Measurements from ENCODE around the gene LINS1.
"Not testable (repeated sequence)": the region's sequence is repeated elsewhere in the genome, so short reads cannot be mapped to it uniquely, and the experiment has no call there.

The LINS1 gene

GRCh38 chr15:100601617-100602063, 344 bp downstream of the LINS1 start:
- DNase-seq: peak in 1 of 2 experiments; percentile 47

GRCh38 chr15:100601163-100601562, 821 bp downstream of the LINS1 start:
- DNase-seq: peak; percentile 24 to 43

GRCh38 chr15:100598655-100599054, 3.3 kb downstream of the LINS1 start:
- no peak for DNase-seq

DNA sequence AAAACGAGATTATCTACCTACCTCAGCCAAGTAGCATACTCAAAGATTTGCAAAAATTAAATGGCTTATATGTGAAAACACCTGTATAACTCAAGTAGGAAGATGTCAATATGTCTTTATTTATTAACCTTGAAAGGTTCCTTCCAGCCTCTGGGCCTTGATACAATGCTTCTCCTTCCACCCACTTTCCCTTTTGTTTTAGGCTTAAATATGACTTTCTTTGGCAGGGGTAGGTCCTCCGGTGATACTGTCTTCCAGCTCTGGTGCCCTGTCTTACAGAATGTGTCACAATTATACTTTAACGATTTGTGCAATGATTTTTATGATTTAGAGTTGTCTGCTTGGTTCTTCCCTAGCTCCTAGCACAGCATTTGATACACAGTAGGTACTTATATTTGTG, 4.1 kb downstream of the LINS1 start:
- no peak for DNase-seq

DNA sequence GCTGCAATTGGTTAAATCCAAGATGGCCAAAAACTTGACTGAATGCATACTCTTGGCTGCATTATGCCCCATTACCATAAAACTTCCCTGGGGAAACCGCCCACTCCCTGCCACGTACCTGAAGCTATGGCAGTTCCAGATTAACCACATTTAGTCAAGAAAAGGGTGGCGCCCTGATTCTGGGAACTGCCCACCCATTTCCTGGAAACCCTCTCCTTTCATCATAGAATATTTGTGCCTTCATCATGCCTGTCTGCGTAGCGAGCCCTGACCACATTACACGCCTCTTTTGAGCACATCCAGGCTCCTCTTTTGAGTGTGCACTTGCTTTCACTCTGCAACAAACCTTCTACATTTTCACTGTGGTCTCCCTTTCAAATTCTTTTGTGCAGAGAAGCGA, 5.2 kb downstream of the LINS1 start:
- DNase-seq: no peak

DNA sequence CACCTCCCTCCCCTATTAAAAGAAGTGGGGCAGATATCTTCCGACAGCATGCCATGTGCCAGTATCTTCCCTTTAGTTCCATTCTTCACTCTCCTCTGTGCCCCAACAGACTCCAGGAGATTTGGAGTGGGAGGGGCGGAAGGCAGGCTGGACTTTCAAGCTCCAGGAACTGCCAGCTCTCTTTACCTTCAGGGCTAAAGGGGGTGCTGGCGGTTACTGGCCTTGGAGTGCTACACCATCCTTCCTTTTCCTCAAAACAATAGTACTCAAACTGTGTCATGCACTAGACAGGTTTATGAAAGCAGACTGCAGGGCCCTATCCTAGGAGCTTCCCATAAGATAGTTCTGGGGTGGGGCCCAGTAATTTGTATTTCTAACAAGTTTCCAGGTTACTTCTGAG, 6.0 kb downstream of the LINS1 start:
- no peak for DNase-seq

- no peak for DNase-seq
Measured at GRCh38 chr15:100593431-100593830, 8.6 kb downstream of the LINS1 start.

GRCh38 chr15:100592898-100593297, 9.1 kb downstream of the LINS1 start:
- DNase-seq: no peak

- no peak for DNase-seq
Measured at GRCh38 chr15:100591835-100592234, 10.1 kb downstream of the LINS1 start.

GRCh38 chr15:100591163-100591562, 10.8 kb downstream of the LINS1 start:
- DNase-seq: not testable (repeated sequence)

DNA sequence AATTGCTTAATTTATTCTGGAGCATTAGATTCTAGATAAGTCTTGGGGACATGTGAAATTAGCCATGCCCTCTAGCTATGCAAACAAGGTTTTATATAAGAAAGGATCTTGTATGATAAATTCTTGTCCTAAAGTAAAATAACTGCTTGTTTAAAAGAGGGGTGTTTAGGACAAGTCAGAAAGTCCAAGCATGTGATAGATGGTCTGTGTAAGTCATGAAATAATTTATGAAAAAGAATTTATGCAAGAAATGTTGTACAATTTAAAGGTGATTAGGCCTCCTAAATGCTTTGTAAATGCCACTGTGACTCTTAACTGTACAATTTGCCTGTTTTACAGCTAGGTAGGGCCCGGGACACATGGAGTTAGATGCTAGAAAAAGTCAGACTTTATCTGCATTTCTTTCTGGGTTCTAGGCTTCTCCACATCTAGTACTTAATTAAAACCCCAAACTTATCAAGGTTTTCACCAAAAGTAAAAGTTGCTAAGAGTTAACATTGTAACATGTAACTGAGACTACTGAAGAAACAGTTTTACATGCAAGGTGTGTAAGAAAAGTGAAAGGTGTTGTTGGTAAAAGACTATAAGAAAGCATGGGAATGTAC, 13.2 kb downstream of the LINS1 start:
- peak in 1 of 2 experiments; percentile 19 for DNase-seq

DNA sequence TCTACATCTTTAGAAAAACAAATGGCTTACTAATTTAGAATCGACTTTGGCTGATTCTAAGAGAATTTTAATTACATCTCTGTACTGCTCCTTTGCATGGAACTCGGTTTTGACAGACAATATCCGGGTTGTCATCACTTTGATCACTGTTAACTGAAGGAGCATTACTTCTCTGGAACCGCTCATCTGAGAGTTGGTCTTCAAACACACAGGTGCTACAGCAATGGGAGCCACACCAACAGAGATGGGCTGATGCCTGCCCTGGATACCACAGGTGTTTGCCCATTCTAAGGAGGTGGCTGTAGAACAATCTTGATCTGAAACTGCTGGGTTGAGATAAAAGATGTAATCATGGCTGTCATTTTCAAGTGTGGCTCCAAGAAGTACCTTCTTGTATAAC, 21.6 kb downstream of the LINS1 start:
- DNase-seq: no peak

GRCh38 chr15:100573526-100573925, 28.5 kb downstream of the LINS1 start:
- DNase-seq: no peak

DNA sequence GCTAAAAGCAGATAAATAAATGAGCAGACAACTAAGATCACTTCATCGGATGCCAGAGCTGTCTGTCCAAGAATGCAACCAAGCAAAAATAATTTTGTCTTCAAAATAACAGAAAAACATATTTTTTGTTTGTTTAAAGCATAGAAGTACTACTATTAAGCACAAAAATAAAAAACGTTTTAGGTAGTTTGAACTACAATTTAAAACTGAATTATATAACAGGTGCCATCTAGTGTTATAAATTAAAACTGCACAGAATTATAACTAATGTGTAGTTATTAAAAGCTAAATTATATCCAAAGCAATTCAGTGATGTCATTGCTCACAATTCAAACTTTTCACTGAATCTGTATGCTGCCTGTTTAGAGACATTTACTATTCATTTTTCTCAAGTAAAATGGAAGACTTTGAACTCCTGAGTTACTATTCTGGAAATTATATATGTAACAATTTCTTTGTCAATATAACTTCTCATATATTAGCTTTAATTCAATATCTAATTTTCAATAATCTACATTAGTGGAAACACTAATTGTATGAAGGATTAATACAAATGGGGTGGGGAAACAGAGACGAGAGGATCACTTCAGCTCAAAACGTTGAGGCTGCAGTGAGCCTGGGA, 29.5 kb downstream of the LINS1 start:
- peak; percentile 24 to 59 for DNase-seq

DNA sequence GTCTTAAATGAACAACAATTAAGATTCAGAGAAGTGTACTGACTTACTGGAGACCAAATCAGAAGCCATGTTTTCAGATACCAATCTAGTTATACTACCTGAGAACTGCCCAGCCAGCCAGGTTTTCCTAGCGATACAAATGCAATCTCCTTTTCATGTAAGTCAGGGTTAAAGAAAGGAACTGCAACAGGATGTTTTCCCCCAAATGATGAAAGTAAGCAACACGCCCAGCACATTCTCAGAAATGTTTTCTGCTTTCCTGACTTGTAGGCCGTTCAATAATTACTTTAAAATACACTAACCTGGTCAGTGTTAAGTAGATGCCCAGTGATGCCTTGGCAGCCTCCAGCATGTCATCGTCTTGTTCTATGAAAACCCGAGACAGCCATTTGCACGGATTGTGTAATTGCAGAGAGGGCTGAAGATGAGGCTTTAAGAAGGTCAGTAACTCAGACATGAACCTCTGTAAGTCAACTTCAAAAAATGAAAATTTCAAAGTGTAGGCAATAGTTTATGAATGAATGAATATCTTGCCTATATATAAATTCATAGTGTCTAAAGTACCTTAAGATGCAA, 30.3 kb downstream of the LINS1 start:
- DNase-seq: no peak

DNA sequence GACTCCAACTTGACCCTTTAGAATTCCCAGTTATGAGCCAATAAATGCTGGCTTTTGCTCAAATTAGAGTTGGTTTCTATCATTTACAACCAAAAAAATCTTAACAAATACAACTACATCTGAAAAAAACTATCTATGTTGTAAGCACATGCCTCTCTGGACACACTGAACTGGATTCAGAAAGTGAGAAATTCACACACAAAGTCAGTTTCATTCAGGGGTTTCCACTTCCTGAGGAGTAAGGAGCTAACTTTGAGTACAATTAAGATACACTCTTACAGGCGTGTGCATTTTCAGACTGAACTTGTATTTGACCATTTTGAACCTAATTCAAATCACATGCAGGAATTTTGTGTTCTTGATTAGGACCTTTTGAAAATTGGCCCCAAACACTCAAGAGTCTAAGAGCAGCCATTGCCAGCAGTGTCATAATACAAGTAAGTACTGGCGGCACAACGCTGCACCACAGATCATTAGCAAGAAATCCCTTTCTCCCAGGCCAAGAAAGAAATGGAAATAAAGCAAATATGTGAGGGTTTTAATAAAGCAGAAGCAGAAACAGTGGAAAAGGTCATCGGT, 31.2 kb downstream of the LINS1 start:
- no peak for DNase-seq

DNA sequence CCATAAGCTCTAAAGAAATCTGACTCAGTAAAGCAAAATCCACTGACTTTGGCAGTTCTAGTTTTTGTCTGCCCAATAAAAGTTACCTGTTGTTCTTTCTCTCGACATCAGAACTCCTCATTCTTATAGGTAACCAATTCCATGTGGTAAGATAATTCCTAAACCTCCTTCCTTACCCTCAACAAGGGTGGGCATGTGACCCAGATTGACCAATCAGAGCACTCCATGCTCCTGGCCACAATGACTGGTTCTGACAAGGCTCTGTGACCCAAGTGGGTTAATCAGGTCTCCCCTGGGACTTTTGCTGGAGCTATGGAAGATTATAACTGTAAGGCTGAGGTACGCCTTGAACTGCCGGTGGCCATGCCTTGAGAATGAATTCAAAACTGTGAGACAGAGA, 31.7 kb downstream of the LINS1 start:
- no peak for DNase-seq

GRCh38 chr15:100569391-100569790, 32.6 kb downstream of the LINS1 start:
- DNase-seq: no peak

- no peak for DNase-seq
Measured at GRCh38 chr15:100566850-100567628, 34.9 kb downstream of the LINS1 start.

GRCh38 chr15:100565591-100565990, 36.4 kb downstream of the LINS1 start:
- no peak for DNase-seq

- DNase-seq: no peak
Measured at GRCh38 chr15:100560323-100560722, 41.7 kb downstream of the LINS1 start.

DNA sequence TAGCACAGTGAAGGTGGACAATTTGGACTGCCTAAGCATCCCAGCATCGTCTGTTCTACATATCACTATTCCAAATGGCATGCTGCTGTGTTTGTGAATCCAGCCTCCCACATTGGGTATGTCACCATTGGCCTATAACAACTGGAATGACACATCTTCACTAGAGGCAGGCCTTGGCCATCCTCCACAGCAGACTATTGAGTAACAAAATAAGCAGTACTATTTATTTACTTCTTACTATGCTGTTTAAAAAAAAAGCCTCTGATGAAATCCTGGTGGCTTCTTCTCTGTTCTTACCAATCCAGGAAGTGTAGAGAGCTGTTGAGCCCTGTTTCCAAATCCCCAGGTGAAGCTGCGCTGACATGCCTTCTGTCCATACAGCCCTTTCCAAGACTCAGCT, 42.7 kb downstream of the LINS1 start:
- DNase-seq: no peak

DNA sequence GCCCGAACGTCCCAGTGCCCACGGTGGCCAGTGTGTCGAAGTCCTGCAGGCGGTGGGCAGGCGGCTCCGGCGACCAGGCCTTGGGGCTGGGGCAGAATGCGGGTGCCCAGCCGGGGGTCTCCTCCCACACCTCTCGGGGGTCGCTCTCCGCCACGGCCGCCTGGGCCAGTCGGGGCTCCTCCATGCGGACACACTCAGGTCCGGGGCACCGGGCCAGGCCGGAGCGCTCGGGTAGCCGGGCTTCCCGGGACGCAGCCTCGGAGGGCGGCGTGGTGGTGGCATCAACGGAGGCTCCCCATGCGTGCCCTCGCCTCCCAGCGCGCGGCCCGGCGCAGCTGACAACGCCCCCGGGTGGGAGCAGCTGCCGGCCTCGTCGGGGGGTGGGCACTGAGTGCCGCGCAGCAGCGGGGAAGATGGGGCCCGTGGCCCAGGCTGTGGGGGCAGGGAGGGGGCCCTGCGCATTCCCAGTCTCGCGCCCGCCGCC, 43.2 kb downstream of the LINS1 start:
- no peak for DNase-seq

Data from Kasumi-1 (cell line).